Left lobe of liver (tissue), 2 donors: Measurements from ENCODE around the gene SPRYD3. TPM values are rescaled to one million over a fixed set of nuclear protein-coding genes. Genes with fewer than 3 reads are reported as not detected.

Experiments
- ATAC-seq: fragments of 200-7000 bp; cut with Tn5 transposase; one replicate; pipeline ENCODE4 v1.9.1; 2020; ENCODE audit warnings: mild to moderate bottlenecking, moderate library complexity
- DNase-seq: peaks from one replicate; pipeline ENCODE4 v3.0.0-alpha.2; 2020; ENCODE audit warnings: low spot score
- total RNA-seq: library from RNA; stranded (reverse); gene quantifications from one replicate; pipeline ENCODE4 v1.2.1, GENCODE V29; 2021
- donor health status: DM: no; HTN: no; CAD: no; lungs with moderate emphysema.
- donor health status: DM: no; HTN: yes; CAD: no.

Gene SPRYD3
- total RNA-seq, 1 donor from 2014 or later, result 16.2 TPM

DNA sequence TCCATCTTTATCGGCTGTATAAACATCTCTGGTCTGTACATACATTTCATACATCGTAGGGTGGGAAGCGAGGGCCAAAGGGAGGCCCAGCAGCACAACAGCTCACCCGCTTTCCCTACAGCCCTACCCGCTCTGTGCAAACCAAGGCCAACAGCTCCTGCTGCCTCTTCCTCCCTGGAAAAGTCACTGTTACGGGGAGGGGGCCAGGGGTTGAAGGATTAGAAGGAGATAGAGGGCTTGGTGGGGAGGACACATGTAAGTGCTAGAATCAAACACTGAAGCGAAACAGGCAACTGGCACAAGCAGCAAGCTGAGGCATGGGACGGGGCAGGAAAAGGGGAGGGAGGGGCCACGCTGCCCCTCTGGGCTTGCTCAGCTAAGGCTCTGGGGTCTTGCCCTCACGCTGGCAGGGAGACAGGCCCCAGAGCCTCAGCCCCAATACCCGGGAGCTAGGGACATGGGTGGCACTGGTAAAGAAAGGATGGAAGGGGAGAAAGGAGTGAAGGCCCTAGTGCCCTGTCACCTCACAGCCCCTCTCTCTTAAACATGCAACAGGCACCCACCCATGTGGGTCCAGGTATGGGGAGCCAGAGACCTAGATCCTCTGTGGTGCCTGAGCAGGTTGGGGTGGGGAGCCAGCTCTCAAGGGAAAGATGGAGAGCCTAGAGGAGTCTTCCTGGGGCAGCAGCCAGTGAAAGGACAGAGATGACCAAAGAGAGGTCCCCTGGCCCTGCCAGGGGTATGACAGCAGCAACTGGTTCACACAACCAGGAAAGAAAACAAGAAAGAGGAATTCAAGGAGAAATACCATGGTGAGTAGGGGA lies 14.4 kb downstream of the SPRYD3 start:
- no peak for ATAC-seq
- DNase-seq, result peak; percentile 46

DNA sequence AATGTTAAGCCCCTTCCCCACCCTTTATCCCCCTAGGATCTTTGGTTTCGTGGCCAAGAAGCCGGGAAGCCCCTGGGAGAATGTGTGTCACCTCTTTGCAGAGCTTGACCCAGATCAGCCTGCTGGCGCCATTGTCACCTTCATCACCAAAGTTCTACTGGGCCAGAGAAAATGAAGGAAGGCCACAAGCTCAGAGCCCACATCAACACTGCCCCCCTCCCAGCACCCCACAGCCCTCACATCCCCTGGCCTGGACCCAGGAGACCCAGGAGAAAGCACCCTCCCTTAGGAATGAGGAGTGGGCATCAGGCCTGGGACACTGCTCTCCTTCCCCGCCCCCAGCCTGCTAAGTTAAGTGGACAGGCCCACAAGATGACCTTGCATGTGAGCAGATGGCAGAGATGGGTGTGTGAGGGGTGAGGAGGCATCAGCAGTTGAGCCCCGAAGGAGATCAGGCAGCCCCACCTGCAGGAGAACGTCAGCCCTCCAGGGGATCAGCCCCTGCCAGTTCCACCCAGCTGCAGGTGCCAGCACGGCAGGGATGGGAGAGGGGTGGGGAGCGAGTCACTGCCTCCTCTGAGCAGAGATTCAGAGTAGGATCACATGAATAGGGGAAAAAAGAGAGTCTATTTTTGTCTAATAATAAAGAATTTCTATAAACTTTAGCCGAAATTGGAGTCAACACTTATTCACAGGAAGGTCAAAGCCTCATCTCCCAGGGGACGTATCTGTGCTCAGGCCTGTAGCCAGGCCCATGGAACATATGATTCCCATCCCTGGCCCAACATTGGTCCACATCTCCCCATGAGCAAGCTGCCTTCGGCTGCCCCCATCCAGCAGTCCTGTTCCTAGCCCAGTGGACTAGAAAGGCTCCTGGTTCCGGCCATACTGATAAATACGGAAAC lies 15.2 kb downstream of the SPRYD3 start:
- DNase-seq (peak; percentile 46), ATAC-seq (no peak)

DNA sequence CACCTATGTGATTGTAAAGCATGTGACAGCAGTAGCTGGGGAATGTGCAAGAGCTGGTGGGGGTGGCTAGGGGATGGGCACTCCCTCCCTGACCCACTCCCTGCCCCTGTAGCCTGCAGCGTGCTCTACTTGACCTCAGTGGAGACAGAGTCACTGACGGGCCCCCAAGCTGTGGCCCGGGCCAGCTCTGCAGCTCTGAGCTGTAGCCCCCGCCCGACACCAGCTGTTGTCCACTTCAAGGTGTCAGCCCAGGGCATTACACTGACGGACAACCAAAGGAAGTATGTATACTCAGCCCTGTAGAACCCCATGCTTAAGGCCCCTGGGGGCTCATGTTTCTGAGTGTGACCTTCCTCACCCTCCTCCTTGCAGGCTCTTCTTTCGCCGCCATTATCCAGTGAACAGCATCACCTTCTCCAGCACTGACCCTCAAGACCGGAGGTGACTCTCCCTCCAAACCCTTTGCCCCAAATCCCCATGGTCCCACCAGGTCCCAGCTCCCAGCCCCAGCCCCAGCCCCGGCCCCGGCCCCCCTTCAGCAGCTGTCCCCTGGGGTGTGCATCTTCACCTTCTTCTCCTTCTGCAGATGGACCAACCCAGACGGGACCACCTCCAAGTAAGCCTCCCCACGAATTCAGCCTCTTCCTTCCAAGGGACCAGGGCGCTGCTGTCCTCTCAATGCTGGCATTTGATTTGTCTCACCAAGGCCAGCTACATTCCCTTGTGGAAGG lies 16.0 kb downstream of the SPRYD3 start:
- no peak for ATAC-seq

DNA sequence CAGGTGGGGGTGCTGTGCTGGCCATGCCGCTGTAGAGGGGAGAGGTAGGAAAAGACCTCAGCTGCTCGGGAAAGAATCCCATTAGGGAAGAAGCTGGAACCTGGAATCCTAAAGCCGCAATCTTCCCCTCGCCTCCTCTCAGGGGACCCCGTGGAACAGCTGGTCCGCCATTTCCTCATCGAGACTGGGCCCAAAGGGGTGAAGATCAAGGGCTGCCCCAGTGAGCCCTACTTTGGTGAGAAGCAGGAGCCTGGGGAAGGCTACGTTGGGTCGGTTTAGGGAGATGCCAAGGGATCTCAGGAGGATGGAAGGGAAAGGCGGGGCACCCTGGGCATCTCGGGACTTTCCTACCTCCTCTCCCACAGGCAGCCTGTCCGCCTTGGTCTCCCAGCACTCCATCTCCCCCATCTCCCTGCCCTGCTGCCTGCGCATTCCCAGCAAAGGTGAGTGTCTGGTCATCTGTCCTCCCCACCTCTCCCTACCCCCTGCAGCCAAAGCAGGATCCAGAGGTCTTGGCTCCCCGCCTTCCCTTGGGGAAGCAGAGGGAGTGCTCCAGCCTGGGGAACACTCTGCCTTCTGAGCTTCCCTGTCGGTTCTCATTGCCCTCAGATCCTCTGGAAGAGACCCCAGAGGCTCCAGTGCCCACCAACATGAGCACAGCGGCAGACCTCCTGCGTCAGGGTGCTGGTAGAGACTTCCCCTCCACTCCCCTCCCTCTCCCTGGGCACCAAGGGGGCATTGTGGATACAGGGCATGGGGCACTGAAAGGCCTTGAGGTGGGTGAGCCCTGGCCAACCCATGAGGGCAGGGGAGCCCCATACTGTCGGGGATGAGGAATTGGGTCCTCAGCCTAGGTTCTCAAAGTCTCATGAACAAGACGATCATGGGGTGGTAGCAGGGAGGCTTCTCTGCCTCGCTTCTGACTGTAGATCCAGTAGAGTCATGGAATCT lies 16.9 kb downstream of the SPRYD3 start:
- DNase-seq, result peak; percentile 45
- no peak for ATAC-seq

More for the DNA sequence above, 16.0 kb downstream of the SPRYD3 start:
- DNase-seq, result peak; percentile 44

- DNase-seq (peak; percentile 93), ATAC-seq (peak; percentile 67)
Observed at GRCh38 chr12:53061404-53062010, 17.7 kb downstream of the SPRYD3 start.

DNA sequence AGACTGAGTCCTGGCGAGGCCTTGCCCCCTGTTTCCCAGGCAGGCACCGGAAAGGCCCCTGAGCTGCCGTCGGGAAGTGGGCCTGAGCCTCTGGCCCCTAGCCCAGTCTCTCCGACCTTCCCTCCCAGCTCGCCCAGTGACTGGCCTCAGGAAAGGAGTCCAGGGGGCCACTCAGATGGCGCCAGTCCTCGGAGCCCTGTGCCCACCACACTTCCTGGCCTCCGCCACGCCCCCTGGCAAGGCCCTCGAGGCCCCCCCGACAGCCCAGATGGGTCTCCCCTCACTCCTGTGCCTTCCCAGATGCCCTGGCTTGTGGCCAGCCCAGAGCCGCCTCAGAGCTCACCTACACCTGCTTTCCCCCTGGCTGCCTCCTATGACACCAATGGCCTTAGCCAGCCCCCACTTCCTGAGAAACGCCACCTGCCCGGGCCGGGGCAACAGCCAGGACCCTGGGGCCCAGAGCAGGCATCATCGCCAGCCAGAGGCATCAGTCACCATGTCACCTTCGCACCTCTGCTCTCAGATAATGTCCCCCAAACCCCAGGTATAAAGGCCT lies 18.4 kb downstream of the SPRYD3 start:
- ATAC-seq (peak; percentile 14), DNase-seq (peak; percentile 74)

GRCh38 chr12:53060064-53060720 lies 19.0 kb downstream of the SPRYD3 start:
- ATAC-seq (peak; percentile 1), DNase-seq (no peak)

DNA sequence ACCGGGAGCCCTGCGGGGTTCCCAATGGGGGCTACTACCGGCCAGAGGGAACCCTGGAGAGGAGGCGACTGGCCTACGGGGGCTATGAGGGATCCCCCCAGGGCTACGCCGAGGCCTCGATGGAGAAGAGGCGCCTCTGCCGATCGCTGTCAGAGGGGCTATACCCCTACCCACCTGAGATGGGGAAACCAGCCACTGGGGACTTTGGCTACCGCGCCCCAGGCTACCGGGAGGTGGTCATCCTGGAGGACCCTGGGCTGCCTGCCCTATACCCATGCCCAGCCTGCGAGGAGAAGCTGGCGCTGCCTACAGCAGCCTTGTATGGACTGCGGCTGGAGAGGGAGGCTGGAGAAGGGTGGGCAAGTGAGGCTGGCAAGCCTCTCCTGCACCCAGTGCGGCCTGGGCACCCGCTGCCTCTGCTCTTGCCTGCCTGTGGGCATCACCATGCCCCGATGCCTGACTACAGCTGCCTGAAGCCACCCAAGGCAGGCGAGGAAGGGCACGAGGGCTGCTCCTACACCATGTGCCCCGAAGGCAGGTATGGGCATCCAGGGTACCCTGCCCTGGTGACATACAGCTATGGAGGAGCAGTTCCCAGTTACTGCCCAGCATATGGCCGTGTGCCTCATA lies 19.6 kb downstream of the SPRYD3 start:
- DNase-seq, result no peak
- peak; percentile 0 for ATAC-seq

- DNase-seq (no peak), ATAC-seq (no peak)
Observed at GRCh38 chr12:53058674-53059433, 20.3 kb downstream of the SPRYD3 start.

DNA sequence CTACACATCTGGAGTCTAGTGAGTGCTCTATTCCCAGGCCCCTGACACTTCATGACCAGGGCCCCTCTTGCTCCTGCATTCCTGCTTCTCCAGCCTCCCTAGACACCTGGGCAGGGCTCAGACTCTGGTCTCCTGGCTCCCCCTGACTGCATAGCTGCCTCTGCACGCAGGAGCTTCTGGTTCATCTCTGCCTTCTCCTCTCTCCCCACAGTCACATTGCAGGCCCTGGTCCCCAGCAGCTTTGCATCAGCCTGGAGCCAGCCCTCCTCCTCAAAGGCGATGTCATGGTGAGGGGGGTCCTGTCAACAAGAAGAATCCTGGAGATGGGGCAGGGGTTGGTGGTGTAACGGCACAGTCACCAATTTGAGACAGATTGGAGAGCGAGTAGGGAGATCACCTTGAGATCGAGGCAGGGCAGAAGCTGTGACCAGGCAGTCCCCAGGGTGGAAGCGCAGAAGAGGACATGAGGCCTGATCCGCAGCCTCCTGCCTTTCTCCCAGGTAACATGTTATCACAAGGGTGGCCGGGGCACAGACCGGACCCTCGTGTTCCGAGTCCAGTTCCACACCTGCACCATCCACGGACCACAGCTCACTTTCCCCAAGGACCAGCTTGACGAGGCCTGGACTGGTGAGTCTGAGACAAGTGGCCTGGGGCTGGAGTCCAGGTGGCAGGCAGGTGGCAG lies 21.2 kb downstream of the SPRYD3 start:
- DNase-seq (no peak), ATAC-seq (no peak)

GRCh38 chr12:53056901-53057300 lies 22.3 kb downstream of the SPRYD3 start:
- ATAC-seq (no peak), DNase-seq (no peak)

DNA sequence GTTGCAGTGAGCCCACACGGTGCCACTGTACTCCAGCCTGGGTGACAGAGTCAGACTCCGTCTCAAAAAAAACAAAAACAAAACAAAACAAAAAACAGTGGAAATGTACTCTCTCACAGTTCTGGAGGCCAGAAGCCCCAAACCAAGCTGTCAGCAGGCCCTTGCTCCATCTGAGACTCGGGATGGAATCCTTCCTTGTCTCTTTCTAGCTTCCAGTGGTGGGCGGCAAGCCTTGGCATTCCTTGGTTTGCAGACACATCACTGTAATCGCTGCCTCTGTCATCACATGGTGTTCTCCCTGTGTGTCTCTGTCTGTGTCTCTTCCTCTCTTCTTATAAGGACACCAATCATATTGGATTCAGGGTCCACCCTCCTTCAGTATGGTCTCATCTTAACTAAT lies 22.9 kb downstream of the SPRYD3 start:
- DNase-seq (no peak), ATAC-seq (no peak)

- DNase-seq, result no peak
- no peak for ATAC-seq
Observed at GRCh38 chr12:53055471-53056266, 23.5 kb downstream of the SPRYD3 start.

DNA sequence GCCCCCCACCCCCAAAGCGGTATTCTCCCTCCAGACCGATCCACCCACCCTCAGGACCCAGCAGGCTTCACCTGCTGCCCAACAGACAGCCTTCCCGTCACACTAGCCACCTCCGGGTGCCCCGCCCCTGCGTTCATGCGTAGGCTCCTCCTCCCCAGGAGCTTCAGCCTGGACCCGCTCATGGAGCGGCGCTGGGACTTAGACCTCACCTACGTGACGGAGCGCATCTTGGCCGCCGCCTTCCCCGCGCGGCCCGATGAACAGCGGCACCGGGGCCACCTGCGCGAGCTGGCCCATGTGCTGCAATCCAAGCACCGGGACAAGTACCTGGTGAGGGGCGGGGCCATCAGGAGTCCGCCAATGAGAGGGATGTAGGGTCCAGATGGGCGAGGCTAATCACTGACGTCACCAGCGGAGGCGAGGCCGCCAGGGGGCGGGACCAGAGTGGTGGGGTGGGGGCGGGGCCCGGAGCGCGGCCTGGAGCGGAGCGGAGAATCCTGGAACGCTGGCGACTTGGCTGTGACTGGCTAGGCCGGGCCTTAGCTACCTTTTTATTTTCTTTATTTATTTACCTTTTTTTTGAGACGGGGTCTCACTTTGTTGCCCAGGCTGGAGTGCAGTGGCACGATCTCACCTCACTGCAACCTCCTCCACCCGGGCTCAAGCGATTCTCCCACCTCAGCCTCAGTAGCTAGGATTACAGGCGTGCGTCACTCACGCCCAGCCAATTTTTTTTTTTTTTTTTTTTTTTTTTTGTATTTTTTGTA lies 24.9 kb downstream of the SPRYD3 start:
- peak; percentile 63 for ATAC-seq
- DNase-seq, result peak; percentile 98
